Activated CD8-positive, alpha-beta memory T cell treated with anti-CD3 and anti-CD28 coated beads, Interleukin-2, amount 50 U/mL, for 24 hours (primary cell): Measurements from ENCODE around the gene PARD3B.

Source experiments
- DNase-seq: peaks from one replicate; pipeline ENCODE4 v3.0.0-alpha.2; 2020; ENCODE audit errors: extremely low read depth

Gene PARD3B

GRCh38 chr2:205405752-205406151 is 860.5 kb downstream of the PARD3B start:
- no peak for DNase-seq

GRCh38 chr2:205407984-205408383 is 862.7 kb downstream of the PARD3B start:
- DNase-seq, result no peak

- DNase-seq, result no peak
Measured at GRCh38 chr2:205408696-205409095, 863.4 kb downstream of the PARD3B start.

GRCh38 chr2:205409411-205409810 is 864.1 kb downstream of the PARD3B start:
- no peak for DNase-seq

GRCh38 chr2:205411558-205411957 is 866.3 kb downstream of the PARD3B start:
- no peak for DNase-seq

- DNase-seq, result no peak
Measured at GRCh38 chr2:205424326-205424725, 879.1 kb downstream of the PARD3B start.

GRCh38 chr2:205425102-205425501 is 879.8 kb downstream of the PARD3B start:
- DNase-seq, result no peak

- DNase-seq, result no peak
Measured at GRCh38 chr2:205427112-205427511, 881.8 kb downstream of the PARD3B start.

- no peak for DNase-seq
Measured at GRCh38 chr2:205428811-205429210, 883.5 kb downstream of the PARD3B start.

- DNase-seq, result no peak
Measured at GRCh38 chr2:205435970-205436369, 890.7 kb downstream of the PARD3B start.

GRCh38 chr2:205438241-205438640 is 893.0 kb downstream of the PARD3B start:
- no peak for DNase-seq

- DNase-seq, result no peak
Measured at GRCh38 chr2:205439621-205440020, 894.3 kb downstream of the PARD3B start.

GRCh38 chr2:205441524-205441923 is 896.2 kb downstream of the PARD3B start:
- DNase-seq, result no peak

- DNase-seq, result no peak
Measured at GRCh38 chr2:205448189-205448588, 902.9 kb downstream of the PARD3B start.

GRCh38 chr2:205451901-205452512 is 906.7 kb downstream of the PARD3B start:
- DNase-seq, result no peak

- DNase-seq, result no peak
Measured at GRCh38 chr2:205453202-205453601, 907.9 kb downstream of the PARD3B start.

- DNase-seq, result no peak
Measured at GRCh38 chr2:205456682-205457081, 911.4 kb downstream of the PARD3B start.

- no peak for DNase-seq
Measured at GRCh38 chr2:205460217-205460616, 914.9 kb downstream of the PARD3B start.

- DNase-seq, result no peak
Measured at GRCh38 chr2:205461169-205461568, 915.9 kb downstream of the PARD3B start.

GRCh38 chr2:205461678-205462665 is 916.7 kb downstream of the PARD3B start:
- DNase-seq, result no peak

- DNase-seq, result no peak
Measured at GRCh38 chr2:205462681-205463345, 917.5 kb downstream of the PARD3B start.

GRCh38 chr2:205463466-205464025 is 918.3 kb downstream of the PARD3B start:
- no peak for DNase-seq
